ENCODE data around the gene CTSW.

GRCh38 chr11:65857853-65858680 is 21.6 kb upstream of the CTSW start, which contains the start of gene CFL1:
- TF ChIP-seq POLR2AphosphoS5 (IDR thresholded peaks at IDR 0.05; ENCODE audit: low read depth, low read length) (peak; percentile 99), CTCF (IDR thresholded peaks at IDR 0.05) (no peak), SIN3A (IDR thresholded peaks at IDR 0.05; ENCODE audit: borderline replicate concordance, insufficient read depth, low read depth, low read length) (peak; percentile 96; the same call in 1 of the 2 replicates)

Measured in Panc1 (cell line).